Ovary (tissue), 10 donors: Measurements from ENCODE around the gene MFSD1. TPM values are rescaled to one million over a fixed set of nuclear protein-coding genes. Genes with fewer than 3 reads are reported as not detected.

Experiments
- DNase-seq, 5 donors: peaks; one replicate each; pipeline ENCODE4 v3.0.0-alpha.2; 2019 to 2020
- H3K27ac ChIP-seq, 2 donors: fragments of 200-600 bp; one replicate each; pipeline versions ENCODE4 v1.5.1 to v1.8.0; 2019 to 2022
- H3K27me3 ChIP-seq: fragments of 200-600 bp; one replicate; pipeline ENCODE4 v1.8.0; 2022
- H3K36me3 ChIP-seq: fragments of 200-600 bp; sonication (generic); one replicate; pipeline ENCODE4 v1.5.1; 2019
- H3K4me1 ChIP-seq: one replicate; pipeline ENCODE4 v1.8.1; 2013; ENCODE audit warnings: mild to moderate bottlenecking, moderate library complexity; ENCODE audit not compliant: insufficient read depth
- H3K4me3 ChIP-seq: fragments of 200-600 bp; sonication (generic); one replicate; pipeline ENCODE4 v1.5.1; 2017
- H3K9me3 ChIP-seq, 2 donors: fragments of 200-600 bp in 1 of 2; sonication (generic) in 1 of 2; one replicate each; pipeline versions ENCODE4 v1.5.1 to v1.8.1; 2013 to 2019; ENCODE audit warnings: mild to moderate bottlenecking in 1 of 2, moderate library complexity in 1 of 2
- EP300 ChIP-seq: sonication (generic); formaldehyde crosslinking; IDR thresholded peaks from one replicate; pipeline ENCODE4 v1.6.1; 2017; ENCODE audit warnings: antibody characterized with exemption
- POLR2A ChIP-seq: fragments of 450-650 bp; IDR thresholded peaks from one replicate; pipeline ENCODE4 v1.6.1; 2017; ENCODE audit warnings: antibody characterized with exemption, mild to moderate bottlenecking, moderate library complexity
- WGBS, 3 donors: extraction: QIAGEN DNeasy Blood & Tissue Kit in 1 of 3; methylation state at CpG; one replicate each; pipeline versions ENCODE4 v1.1.5 to v1.1.7; 2013 to 2017; 5-methylcytosine and 5-hydroxymethylcytosine counted together
- intact Hi-C, 4 donors: fragments of 100-400 bp; cut with DNase I; formaldehyde crosslinking; loops; one replicate each; pipeline versions ENCODE4 v1.11.0 to v1.15.1; 2022 to 2023
- long read RNA-seq, 3 donors: library from polyadenylated mRNA in 2 of 3; unstranded in 2 of 3; transcript quantifications; one replicate each; pipeline ENCODE4 v2.0.0 and lab custom pipeline, GENCODE V29; 2021 to 2026
- polyA plus RNA-seq, 2 donors: library from polyadenylated mRNA; stranded (reverse); fragments of 200-250 nt in 1 of 2; fragments of 350-450 nt in 1 of 2; fragmentation: Illumina TruSeq in 1 of 2; extraction: RNeasy Lipid Tissue Mini Kit (QIAGEN cat#74804) in 1 of 2; gene quantifications; one replicate each; pipeline ENCODE4 v1.2.3, GENCODE V29; 2013 to 2014
- total RNA-seq, 7 donors: library from RNA; depleted of rRNA in 2 of 7; stranded (reverse); fragments of >200 nt in 2 of 7; fragmentation: NEBNext Ultra II Directional in 3 of 7; extraction: Animal tissue kit (Norgen Biotek cat#: 25700) in 3 of 7; gene quantifications; one replicate each; pipeline versions ENCODE4 v1.1.0 to v1.2.4, GENCODE V29; 2016 to 2023
- TF ChIP-seq, protein P1 (sequence below), 3 donors: fragments of 450-650 bp in 2 of 3; fragments of 200-600 bp in 1 of 3; IDR thresholded peaks; one replicate each; pipeline versions ENCODE4 v1.5.1 to v1.8.0; 2016 to 2022; ENCODE audit warnings: antibody characterized with exemption in 3 of 3, mild to moderate bottlenecking in 1 of 3
- donor health status: DM: no; HTN: no; CAD: no; lungs with moderate emphysema.
- donor health status: DM: no; HTN: no; CAD: no.
- donor health status: Bipolar disorder and iron deficiency.
- donor health status: DM: yes; HTN: yes; CAD: no.
- donor health status: DM: no; HTN: no; CAD: no.
- donor health status: DM: yes; HTN: yes; CAD: no.

Gene MFSD1
- total RNA-seq (10 to 100 TPM; 27.7 to 63.8 (median 43.0) TPM), polyA plus RNA-seq (10 to 100 TPM; 27.1 to 47.2 TPM)
- long read RNA-seq, donor 1, transcript MFSD1-203 (16 exons, 2,423 nt), result major isoform, 178 of 203 reads
- long read RNA-seq, donor 1, transcript MFSD1-215 (15 exons, 2,121 nt), result minor isoform, 7 of 203 reads
- long read RNA-seq, donor 1, partial matches to known transcripts, result 4 of 203 reads
- long read RNA-seq, donor 1, other reads (novel, unspliced or antisense), result 11 of 203 reads
- long read RNA-seq, donor 2, partial matches to known transcripts, result 0 of 10 reads
- long read RNA-seq, donor 2, other reads (novel, unspliced or antisense), result 0 of 10 reads
- long read RNA-seq, donor 3, transcript MFSD1-215 (15 exons, 2,121 nt), result minor isoform, 5 of 106 reads
- long read RNA-seq, donor 3, transcript MFSD1-203 (16 exons, 2,423 nt), result major isoform, 82 of 106 reads
- long read RNA-seq, donor 3, partial matches to known transcripts, result 2 of 106 reads
- long read RNA-seq, donor 3, other reads (novel, unspliced or antisense), result 13 of 106 reads

- peak within 1 kb of the TSS; percentile 51 to 83 for H3K27ac ChIP-seq
- intact Hi-C loops, result loop anchor here in 1 of 4 donors (10.0 kb wide), 1 partner anchor 147 kb away; no protein-coding TSS in a partner anchor
- no peaks in the 10 kb centered on the region for H3K9me3 ChIP-seq
- 0% methylated on average over 55 to 61 of the region's 61 CpGs for whole genome bisulfite sequencing, 3 donors
- H3K4me1 ChIP-seq, result peaks cover 2% of the 10 kb centered on the region
- H3K27me3 ChIP-seq, result no peaks in the 10 kb centered on the region
- peak within 1 kb of the TSS; percentile 49 for H3K4me3 ChIP-seq
- DNase-seq, result peak; percentile 92 to 95 (median 93)
- TF ChIP-seq POLR2A (peak; percentile 71), EP300 (no peak)
- no peaks in the 10 kb centered on the region for H3K36me3 ChIP-seq
These were observed at the start of gene MFSD1 for GRCh38 chr3:158801696-158802408. Gene MFSD1, plus strand, starts transcription at chr3:158802054. Its CDS starts 99 bp downstream, at chr3:158802153.

DNA sequence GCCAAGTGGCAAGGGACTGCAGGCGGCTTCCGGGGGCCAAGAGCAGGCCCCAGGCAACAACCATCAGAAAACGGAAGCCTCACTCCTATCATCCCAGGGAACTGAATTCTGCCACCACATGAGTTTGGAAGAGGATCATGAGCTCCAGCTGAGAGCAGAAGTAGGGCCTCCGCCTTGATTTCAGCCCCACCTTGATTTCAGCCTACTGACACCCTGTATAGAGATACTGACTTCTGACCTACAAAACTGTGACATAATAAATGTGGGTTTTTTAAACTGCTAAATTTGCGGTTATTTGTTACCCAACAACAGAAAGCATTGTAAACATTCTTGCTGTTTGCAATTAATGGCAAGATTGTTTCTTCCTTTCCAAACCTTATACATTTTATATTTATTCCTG lies 48.0 kb upstream of the MFSD1 start:
- TF ChIP-seq EP300 (no peak), POLR2A (no peak)
- TF ChIP-seq, protein P1, sequence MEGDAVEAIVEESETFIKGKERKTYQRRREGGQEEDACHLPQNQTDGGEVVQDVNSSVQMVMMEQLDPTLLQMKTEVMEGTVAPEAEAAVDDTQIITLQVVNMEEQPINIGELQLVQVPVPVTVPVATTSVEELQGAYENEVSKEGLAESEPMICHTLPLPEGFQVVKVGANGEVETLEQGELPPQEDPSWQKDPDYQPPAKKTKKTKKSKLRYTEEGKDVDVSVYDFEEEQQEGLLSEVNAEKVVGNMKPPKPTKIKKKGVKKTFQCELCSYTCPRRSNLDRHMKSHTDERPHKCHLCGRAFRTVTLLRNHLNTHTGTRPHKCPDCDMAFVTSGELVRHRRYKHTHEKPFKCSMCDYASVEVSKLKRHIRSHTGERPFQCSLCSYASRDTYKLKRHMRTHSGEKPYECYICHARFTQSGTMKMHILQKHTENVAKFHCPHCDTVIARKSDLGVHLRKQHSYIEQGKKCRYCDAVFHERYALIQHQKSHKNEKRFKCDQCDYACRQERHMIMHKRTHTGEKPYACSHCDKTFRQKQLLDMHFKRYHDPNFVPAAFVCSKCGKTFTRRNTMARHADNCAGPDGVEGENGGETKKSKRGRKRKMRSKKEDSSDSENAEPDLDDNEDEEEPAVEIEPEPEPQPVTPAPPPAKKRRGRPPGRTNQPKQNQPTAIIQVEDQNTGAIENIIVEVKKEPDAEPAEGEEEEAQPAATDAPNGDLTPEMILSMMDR (IDR thresholded peaks at IDR 0.05), result no peak
- H3K4me3 ChIP-seq, result no peak overlapping the region
- no peaks in the 10 kb centered on the region for H3K36me3 ChIP-seq
- intact Hi-C loops, result no loop called here
- no peaks in the 10 kb centered on the region for H3K4me1 ChIP-seq
- no peaks in the 10 kb centered on the region for H3K9me3 ChIP-seq
- no peak overlapping the region for H3K27ac ChIP-seq
- no peaks in the 10 kb centered on the region for H3K27me3 ChIP-seq
- DNase-seq, result no peak
- 92 to 96% (median 95%) methylated on average over 5 of the region's 5 CpGs for WGBS, 3 donors

DNA sequence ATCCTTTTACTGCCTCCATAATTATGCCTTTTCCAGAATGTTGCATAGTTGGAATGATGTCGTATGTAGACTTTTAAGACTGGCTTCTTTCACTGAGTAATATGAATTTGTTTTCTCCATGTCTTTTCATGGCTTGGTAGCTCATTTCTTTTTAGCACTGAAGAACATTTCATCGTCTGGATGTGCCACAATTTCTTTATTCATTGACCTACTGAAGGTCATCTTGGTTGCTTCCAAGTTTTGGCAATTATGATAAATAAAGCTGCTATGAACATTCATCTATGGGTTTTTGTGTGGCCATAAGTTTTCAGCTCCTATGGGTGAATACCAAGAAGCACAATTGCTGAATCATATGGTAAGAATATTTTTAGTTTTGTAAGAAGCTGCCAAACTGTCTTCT lies 46.4 kb upstream of the MFSD1 start:
- WGBS, 3 donors, result 40 to 53% (median 52%) methylated on average over 2 of the region's 2 CpGs
- Histone ChIP-seq H3K27ac (no peak overlapping the region), H3K27me3 (no peaks in the 10 kb centered on the region), H3K4me3 (no peak overlapping the region), H3K36me3 (no peaks in the 10 kb centered on the region), H3K4me1 (no peaks in the 10 kb centered on the region), H3K9me3 (no peaks in the 10 kb centered on the region)
- intact Hi-C loops, result no loop called here
- TF ChIP-seq POLR2A (no peak), EP300 (no peak)
- TF ChIP-seq, protein P1 (IDR thresholded peaks at IDR 0.05), result no peak
- no peak for DNase-seq

DNA sequence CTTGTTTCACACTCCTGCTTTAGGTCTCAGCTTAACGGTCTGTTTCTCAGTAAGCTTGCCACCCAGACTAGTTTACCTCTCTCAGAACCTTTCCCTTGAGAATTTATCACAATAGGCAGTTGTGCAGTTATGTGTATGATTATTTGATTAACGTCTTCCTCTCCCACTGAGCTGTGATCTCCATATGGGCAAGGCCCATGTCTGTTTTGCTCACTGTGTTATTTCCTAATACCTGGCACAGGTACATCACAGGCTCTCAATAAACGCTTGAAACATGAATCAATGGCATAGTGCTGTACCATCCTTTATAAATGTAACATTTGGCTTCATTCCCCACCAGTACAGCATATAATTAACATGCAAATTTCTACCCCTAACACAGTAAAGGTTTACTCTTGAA lies 40.5 kb upstream of the MFSD1 start:
- no peak for DNase-seq

More for the DNA sequence above, 40.5 kb upstream of the MFSD1 start:
- H3K27ac ChIP-seq, result no peak overlapping the region
- no peaks in the 10 kb centered on the region for H3K4me1 ChIP-seq
- H3K9me3 ChIP-seq, result no peaks in the 10 kb centered on the region
- H3K36me3 ChIP-seq, result no peaks in the 10 kb centered on the region
- H3K27me3 ChIP-seq, result no peaks in the 10 kb centered on the region
- TF ChIP-seq, protein P1 (IDR thresholded peaks at IDR 0.05), result no peak
- TF ChIP-seq POLR2A, result no peak
- no peak for TF ChIP-seq EP300
- no peak overlapping the region for H3K4me3 ChIP-seq
- intact Hi-C loops, result no loop called here
- WGBS, 3 donors, result 84 to 88% (median 86%) methylated on average over 3 of the region's 3 CpGs
